Breast epithelium (tissue), 3 donors: ENCODE measurements around the gene UTP25.

Source experiments
- CTCF ChIP-seq, 3 donors: fragments of 450-650 bp; IDR thresholded peaks; one replicate each; pipeline ENCODE4 v1.5.1; 2016 to 2017; ENCODE audit warnings: antibody characterized with exemption in 3 of 3, mild to moderate bottlenecking in 3 of 3, moderate library complexity in 3 of 3
- POLR2A ChIP-seq: fragments of 450-650 bp; IDR thresholded peaks from one replicate; pipeline ENCODE4 v1.6.1; 2016; ENCODE audit warnings: antibody characterized with exemption, mild to moderate bottlenecking, moderate library complexity
- POLR2AphosphoS5 ChIP-seq, 3 donors: sonication (generic); formaldehyde crosslinking; IDR thresholded peaks; one replicate each; pipeline ENCODE4 v1.6.1; 2017; ENCODE audit warnings: antibody characterized with exemption in 3 of 3

GRCh38 chr1:209901211-209901610, 73.4 kb downstream of the UTP25 start:
- TF ChIP-seq POLR2AphosphoS5 (IDR thresholded peaks at IDR 0.05), result no peak
- no peak for TF ChIP-seq CTCF (IDR thresholded peaks at IDR 0.05)
- TF ChIP-seq POLR2A, result no peak
